ENCODE measurements around the gene KCND3. TPM values are rescaled to one million over a fixed set of nuclear protein-coding genes. Genes with fewer than 3 reads are reported as not detected.

Gene KCND3
- total RNA-seq, 1 donor from 2014 or later, result 0.15 TPM

Other genes with a start within 250 kb of the KCND3 start
- 18.8 TPM for gene DDX20, start 233.8 kb downstream of the KCND3 start, total RNA-seq (ENCODE audit: unreplicated experiment)